ENCODE measurements around the gene BSPRY.

GRCh38 chr9:113310538-113310937 is 38.8 kb upstream of the BSPRY start:
- TF ChIP-seq CTCF (conservative IDR thresholded peaks at IDR 0.05; ENCODE audit: low read depth in 2 of 2) = no peak
- no peak for TF ChIP-seq CREB1 (CRISPR knock-in tag; IDR thresholded peaks at IDR 0.05; ENCODE audit: low read depth)
- no peak for TF ChIP-seq EZH2phosphoT487 (IDR thresholded peaks at IDR 0.05; ENCODE audit: unreplicated experiment)
